ENCODE measurements around the gene UGT1A9. TPM values are rescaled to one million over a fixed set of nuclear protein-coding genes. Genes with fewer than 3 reads are reported as not detected.

Gene UGT1A9
- total and polyA plus RNA-seq, 2 of the 4 experiments (the other 2 are of a cell fraction), result not detected

DNA sequence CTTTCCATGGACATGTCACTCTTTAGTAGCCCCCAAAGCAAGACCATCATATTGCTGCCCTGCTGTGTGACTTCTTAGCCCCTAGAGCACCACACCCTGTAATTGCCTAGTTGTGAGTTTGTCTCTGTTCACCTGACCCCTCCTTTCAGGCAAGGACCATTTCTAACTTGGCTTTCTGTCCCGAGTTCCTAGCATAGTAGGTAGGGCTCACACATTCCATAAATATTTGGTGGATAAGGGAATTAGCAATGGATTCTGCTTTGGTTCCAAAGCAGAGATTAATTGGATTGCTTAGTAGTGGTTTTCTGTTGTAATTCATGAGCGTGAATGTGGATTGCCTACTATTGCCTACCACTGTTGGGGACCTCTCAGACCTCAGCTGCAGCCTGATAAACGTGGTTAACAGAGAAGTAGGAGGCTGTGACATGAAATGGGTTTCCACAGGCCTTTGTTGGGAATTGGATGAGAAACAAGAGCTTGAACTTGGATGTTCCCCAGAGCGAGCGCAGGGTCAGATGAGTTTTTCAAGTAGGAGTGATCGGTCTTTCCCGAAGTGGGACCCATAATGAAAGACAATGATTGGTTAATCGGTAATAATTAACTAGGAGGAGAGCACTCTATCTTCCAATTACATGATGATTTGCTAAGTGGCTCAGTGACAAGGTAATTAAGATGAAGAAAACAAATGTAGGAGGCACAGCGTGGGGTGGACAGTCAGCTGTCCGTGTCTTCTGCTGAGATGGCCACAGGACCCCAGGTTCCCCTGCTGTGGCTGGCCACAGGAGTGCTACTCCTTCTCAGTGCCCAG is 75.0 kb downstream of the UGT1A9 start:
- Histone ChIP-seq H2BK5ac (ENCODE audit: low read depth, low read length, poor library complexity, severe bottlenecking) (no peak overlapping the region), H3K9me1 (ENCODE audit: insufficient read depth, low read length) (no peaks in the 10 kb centered on the region), H3K9ac (ENCODE audit: low read depth, low read length) (no peak overlapping the region), H3K23ac (ENCODE audit: low read depth, low read length) (no peak overlapping the region), H3K56ac (ENCODE audit: extremely low read depth, insufficient read depth, low read length) (no peak overlapping the region), H4K91ac (ENCODE audit: insufficient read depth, low read depth, low read length) (no peak overlapping the region), H3K4ac (ENCODE audit: low read depth, low read length) (no peak overlapping the region), H3K27me3 (ENCODE audit: control insufficient read depth, insufficient read depth, low read length) (no peaks in the 10 kb centered on the region; the same call in 1 of the 2 replicates), H3K4me3 (ENCODE audit: insufficient read depth, low read depth, low read length) (no peak overlapping the region), H4K5ac (ENCODE audit: low read depth, low read length) (no peak overlapping the region), H2AFZ (replicated peaks; ENCODE audit: low read length, poor library complexity) (no peak overlapping the region), H3K14ac (replicated peaks; ENCODE audit: low read depth, low read length) (no peak overlapping the region), H3K36me3 (ENCODE audit: control insufficient read depth, insufficient read depth, low read length) (no peaks in the 10 kb centered on the region), H3K4me1 (ENCODE audit: control insufficient read depth, insufficient read depth, low read length) (no peaks in the 10 kb centered on the region), H3K79me1 (ENCODE audit: low read depth in 1 of 2, low read length in 2 of 2) (no peaks in the 10 kb centered on the region), H2AK9ac (replicated peaks; ENCODE audit: low read depth, low read length, poor library complexity) (no peak overlapping the region), H4K20me1 (ENCODE audit: insufficient read depth, low read length) (no peaks in the 10 kb centered on the region), H3K18ac (ENCODE audit: low read depth, low read length) (no peak overlapping the region), H3K9me3 (ENCODE audit: control insufficient read depth, insufficient read depth, low read length) (peaks cover 4% of the 10 kb centered on the region; the same call in 1 of the 2 replicates), H3K4me2 (ENCODE audit: low read depth, low read length) (no peak overlapping the region), H2AK5ac (ENCODE audit: low read depth, low read length) (no peak overlapping the region), H2BK120ac (ENCODE audit: low read depth, low read length) (no peak overlapping the region), H4K8ac (ENCODE audit: low read depth in 2 of 2, low read length in 2 of 2) (no peak overlapping the region), H2BK20ac (ENCODE audit: low read depth, low read length) (no peak overlapping the region), H3K27ac (ENCODE audit: insufficient read depth, low read length) (no peak overlapping the region), H2BK15ac (ENCODE audit: low read depth, low read length) (no peak overlapping the region; the same call in 2 of the 3 replicates)
- DNase-seq (no peak), ATAC-seq (ENCODE audit: low read depth) (no peak)
- no CpG with 5 or more reads among the region's 10 CpGs for WGBS, 2 experiments (ENCODE audit: extremely low coverage in 2 of 2, insufficient read length in 1 of 2)
- intact Hi-C loops (cut with micrococcal nuclease) (no loop called here), dilution Hi-C loops (cut with HindIII; ENCODE audit: low sequenced_read_pairs, unreplicated experiment) (no loop called here), in situ Hi-C loops (cut with MboI; ENCODE audit: low sequenced_read_pairs) (no loop called here)
- ChIA-PET POLR2A (ENCODE audit: unreplicated experiment) (no interaction called here), CTCF (interaction anchor here (0.6 kb wide), 1 partner anchor 16 kb away, joined by 3 read pairs; no protein-coding TSS in a partner anchor)
- BruUV-seq (replicated peaks), result no TSS peak
- no peak for TF ChIP-seq POLR2A (IDR thresholded peaks at IDR 0.05; ENCODE audit: low read depth, low read length)
- TF ChIP-seq, protein P1, sequence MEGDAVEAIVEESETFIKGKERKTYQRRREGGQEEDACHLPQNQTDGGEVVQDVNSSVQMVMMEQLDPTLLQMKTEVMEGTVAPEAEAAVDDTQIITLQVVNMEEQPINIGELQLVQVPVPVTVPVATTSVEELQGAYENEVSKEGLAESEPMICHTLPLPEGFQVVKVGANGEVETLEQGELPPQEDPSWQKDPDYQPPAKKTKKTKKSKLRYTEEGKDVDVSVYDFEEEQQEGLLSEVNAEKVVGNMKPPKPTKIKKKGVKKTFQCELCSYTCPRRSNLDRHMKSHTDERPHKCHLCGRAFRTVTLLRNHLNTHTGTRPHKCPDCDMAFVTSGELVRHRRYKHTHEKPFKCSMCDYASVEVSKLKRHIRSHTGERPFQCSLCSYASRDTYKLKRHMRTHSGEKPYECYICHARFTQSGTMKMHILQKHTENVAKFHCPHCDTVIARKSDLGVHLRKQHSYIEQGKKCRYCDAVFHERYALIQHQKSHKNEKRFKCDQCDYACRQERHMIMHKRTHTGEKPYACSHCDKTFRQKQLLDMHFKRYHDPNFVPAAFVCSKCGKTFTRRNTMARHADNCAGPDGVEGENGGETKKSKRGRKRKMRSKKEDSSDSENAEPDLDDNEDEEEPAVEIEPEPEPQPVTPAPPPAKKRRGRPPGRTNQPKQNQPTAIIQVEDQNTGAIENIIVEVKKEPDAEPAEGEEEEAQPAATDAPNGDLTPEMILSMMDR (conservative IDR thresholded peaks at IDR 0.05; ENCODE audit: low read depth, low read length), result no peak
- no peak for TF ChIP-seq CHD1 (IDR thresholded peaks at IDR 0.05; ENCODE audit: low read depth, low read length)
- TF ChIP-seq NFE2L2 (IDR thresholded peaks at IDR 0.05; ENCODE audit: low read depth, low read length), result no peak
- no peak for TF ChIP-seq SMC3 (IDR thresholded peaks at IDR 0.05; ENCODE audit: low read depth, low read length)
- no peak for TF ChIP-seq BHLHE40 (IDR thresholded peaks at IDR 0.05; ENCODE audit: low read depth, low read length)
- TF ChIP-seq RCOR1 (IDR thresholded peaks at IDR 0.05; ENCODE audit: insufficient replicate concordance, low read length), result no peak
- TF ChIP-seq CEBPB (IDR thresholded peaks at IDR 0.05; ENCODE audit: low read depth, low read length), result no peak
- no peak for TF ChIP-seq MAFK (IDR thresholded peaks at IDR 0.05; ENCODE audit: low read depth, low read length)
- TF ChIP-seq, protein P2, sequence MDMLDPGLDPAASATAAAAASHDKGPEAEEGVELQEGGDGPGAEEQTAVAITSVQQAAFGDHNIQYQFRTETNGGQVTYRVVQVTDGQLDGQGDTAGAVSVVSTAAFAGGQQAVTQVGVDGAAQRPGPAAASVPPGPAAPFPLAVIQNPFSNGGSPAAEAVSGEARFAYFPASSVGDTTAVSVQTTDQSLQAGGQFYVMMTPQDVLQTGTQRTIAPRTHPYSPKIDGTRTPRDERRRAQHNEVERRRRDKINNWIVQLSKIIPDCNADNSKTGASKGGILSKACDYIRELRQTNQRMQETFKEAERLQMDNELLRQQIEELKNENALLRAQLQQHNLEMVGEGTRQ (IDR thresholded peaks at IDR 0.05; ENCODE audit: low read depth, low read length), result no peak
- TF ChIP-seq MXI1 (IDR thresholded peaks at IDR 0.05; ENCODE audit: borderline replicate concordance, low read depth, low read length), result no peak
- TF ChIP-seq FOS (IDR thresholded peaks at IDR 0.05; ENCODE audit: low read depth, low read length), result no peak
- TF ChIP-seq MAZ (IDR thresholded peaks at IDR 0.05; ENCODE audit: borderline replicate concordance, low read depth, low read length), result no peak
- TF ChIP-seq, protein P3, sequence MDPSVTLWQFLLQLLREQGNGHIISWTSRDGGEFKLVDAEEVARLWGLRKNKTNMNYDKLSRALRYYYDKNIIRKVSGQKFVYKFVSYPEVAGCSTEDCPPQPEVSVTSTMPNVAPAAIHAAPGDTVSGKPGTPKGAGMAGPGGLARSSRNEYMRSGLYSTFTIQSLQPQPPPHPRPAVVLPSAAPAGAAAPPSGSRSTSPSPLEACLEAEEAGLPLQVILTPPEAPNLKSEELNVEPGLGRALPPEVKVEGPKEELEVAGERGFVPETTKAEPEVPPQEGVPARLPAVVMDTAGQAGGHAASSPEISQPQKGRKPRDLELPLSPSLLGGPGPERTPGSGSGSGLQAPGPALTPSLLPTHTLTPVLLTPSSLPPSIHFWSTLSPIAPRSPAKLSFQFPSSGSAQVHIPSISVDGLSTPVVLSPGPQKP (IDR thresholded peaks at IDR 0.05; ENCODE audit: borderline replicate concordance, low read depth, low read length), result no peak
- TF ChIP-seq RAD21 (IDR thresholded peaks at IDR 0.05; ENCODE audit: low read length), result no peak
